Inflammatory macrophage treated with lipopolysaccharide for 1 hour (primary cell): ENCODE measurements around the gene OR6V1.
"Not testable (repeated sequence)": the region's sequence is repeated elsewhere in the genome, so short reads cannot be mapped to it uniquely, and the experiment has no call there.

Experiments used
- DNase-seq, 2 donors: peaks; one replicate each; pipeline ENCODE4 v3.0.0-alpha.2; 2020 to 2022

The OR6V1 gene

DNA sequence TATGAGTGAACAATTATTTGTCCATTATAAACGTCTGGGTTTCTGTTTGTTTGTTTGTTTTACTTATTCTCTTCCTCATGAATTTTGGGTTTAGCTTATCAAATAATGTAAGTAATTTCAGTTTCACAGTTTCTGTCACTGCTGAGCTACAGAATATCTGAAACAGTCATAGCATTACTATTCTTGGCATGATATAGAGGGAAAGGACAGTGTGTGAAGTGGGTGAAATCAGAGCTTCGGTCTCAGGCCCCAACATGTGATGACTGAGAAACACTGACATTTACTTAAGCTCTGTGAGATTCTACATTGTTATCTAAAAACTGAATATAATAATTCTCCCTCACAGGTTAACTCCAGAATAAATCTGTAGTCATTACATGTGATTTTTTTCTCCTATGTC lies 8.8 kb upstream of the OR6V1 start:
- no peak for DNase-seq

DNA sequence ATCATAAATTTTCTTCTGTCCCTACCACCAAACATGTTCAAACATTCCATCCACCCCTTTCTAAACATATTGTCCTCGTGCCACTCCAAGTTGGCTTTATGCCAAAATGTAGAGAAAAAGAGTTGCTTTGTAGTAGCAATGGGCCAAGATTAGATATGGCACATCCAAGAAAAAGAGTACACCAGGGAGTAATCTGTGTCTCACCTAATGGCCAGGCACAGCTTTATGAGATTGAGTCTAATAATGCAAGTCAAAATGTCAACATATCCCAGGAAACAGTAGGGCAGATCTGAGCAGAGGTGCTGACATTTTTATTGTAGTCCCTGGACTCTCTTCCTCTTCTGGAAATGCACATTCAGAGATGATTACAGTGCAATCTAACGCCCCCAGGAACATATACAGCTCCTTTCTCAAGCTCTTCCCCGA lies 5.7 kb upstream of the OR6V1 start:
- peak; percentile 31 to 48 for DNase-seq

DNA sequence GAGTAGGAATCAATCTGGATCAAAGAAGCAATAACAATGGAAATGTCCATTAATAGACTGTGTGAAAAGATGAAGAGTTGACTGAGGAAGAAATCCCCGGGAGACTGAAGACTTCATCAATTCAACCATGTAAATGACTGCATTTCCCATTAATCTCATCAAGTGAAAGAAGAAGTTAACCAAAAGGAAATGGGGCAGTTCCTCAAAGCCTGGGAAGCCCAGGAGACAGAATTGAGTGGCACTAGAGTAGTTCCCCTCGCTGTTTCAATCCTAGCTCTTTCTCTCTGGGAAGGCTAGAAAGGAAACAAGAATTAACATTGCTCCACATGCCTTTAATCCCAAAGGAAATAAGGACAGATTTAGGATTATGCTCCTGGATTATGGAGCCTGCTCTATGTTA lies 4.8 kb upstream of the OR6V1 start:
- peak; percentile 76 for DNase-seq

DNA sequence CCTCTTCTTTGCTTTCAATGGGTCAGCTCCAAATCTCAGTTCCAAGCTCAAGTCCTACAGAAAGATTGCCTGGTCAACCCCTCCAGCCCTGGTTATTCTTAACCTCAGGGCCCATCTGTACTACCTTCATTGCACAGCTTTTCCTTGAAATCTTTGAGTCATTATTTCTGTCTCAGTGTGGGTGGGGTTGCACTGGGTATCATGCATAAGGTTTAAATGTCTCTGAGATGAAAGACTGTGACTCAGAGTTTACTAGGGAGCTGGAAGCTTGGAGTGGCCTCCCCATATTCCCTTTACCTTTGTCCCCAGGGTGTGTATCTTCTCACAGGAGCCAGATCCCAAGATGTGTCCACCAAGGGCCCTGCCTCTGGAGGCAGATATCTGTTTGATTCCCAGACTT lies 3.3 kb upstream of the OR6V1 start:
- DNase-seq = peak; percentile 12 to 48

DNA sequence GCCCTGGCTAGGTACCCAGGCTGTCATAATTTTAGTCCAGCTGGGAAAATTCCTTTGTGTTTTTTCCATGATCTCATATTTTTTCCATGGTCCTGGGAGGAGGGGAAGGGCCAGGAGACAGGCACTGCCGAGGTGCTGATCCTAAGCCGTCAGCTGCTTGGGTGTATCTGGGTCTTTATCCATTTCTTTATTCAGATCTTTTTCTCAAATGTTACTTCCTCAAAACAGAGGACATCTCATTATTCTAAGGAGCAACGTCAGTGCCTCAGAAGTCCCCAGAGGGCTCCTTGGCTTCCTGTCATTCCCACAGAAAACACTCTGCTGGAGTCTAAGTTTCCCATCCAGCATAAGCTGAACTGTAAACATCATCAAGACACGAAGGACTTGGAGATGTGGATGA lies 2.8 kb upstream of the OR6V1 start:
- DNase-seq = peak; percentile 14 to 28

DNA sequence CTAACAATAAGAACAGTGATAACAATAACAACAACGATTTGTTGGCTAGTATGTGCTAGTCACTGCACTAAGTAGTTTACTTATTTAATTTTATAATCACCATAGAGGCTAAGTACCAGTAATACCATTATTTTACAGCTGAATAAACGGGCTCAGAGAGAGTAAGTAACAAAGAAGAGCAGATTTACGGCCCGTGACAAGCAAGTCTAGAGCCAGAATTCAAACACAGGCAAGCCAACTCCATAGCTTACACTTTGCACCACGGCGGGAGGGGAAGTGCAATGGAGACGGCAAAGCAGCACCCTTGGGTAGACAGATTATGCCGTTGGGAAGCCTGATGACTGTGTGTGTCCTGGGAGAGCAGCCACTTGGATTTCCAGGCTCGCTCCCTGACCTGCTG lies 1.2 kb upstream of the OR6V1 start:
- DNase-seq = no peak

DNA sequence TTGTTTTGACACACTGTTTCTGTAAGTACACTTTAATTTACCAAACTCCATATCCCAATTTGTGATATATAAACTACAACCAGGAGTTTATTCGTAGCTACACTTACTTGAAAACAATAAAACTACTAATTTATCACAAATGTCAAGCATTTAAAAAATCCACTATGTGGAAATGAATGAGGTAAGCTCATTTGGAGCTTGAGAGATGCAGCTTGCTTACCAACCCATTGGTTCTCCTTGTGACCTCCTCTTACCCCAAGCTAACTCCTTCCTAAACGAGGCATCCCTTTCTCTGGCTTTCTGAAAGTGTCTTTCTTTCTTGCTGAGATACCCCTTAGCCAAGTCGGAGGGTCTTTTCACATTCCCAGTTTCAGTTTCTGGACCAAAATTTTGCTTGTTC lies 2.5 kb downstream of the OR6V1 start:
- no peak for DNase-seq

DNA sequence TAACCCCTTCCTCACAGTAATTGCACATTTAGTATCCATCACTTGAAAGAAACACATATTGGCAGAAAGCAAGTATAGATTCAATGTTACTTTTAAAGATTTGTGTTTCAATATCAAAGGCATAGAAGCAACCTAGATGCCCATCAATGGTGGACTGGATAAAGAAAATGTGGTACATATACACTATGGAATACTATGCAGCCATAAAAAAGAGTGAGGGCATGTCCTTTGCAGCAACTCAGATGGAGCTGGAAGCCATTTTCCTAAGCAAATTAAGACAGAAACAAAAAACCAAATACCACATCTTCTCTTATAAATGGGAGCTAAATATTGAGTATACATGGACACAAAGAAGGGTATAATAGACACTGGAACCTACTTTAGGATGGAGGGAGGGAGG lies 3.6 kb downstream of the OR6V1 start:
- no peak for DNase-seq

DNA sequence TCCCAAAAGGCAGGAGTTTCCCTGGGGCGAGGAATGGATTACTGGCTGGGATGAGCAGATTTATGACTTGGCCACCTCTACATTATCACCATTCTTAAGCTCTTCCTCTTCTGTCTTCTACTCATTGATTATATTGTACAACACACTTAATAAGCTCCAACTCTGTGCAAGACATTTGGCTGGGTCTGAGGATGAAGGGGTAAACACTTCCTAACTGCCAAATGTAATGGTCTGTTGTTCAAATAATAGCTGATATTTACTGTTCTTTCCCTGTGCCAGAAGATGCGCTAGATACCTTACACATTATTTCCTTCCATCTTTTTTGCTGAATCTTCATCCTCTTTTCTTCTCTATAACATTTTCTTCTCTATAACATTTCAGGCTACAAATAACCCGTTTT lies 11.6 kb downstream of the OR6V1 start:
- DNase-seq = no peak

DNA sequence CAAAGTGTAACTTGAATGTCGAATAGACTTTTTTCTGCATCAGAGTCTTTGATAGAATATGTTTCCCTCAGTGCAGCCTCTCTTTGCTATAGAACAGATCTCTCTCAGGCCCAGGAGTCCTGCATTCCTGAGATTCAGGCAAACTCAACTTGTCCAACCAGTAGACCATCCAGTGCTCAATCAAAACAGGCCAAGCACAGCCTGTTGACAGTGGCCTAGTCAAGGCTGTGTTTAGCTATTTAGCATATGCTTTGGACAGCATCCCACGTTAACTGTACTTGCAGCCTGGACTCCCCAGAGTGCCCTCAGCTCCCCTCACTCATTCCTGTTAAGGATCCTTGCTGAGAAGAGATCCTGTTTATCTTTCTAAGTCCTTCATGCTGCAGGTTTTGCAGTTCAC lies 16.3 kb downstream of the OR6V1 start:
- no peak for DNase-seq

DNA sequence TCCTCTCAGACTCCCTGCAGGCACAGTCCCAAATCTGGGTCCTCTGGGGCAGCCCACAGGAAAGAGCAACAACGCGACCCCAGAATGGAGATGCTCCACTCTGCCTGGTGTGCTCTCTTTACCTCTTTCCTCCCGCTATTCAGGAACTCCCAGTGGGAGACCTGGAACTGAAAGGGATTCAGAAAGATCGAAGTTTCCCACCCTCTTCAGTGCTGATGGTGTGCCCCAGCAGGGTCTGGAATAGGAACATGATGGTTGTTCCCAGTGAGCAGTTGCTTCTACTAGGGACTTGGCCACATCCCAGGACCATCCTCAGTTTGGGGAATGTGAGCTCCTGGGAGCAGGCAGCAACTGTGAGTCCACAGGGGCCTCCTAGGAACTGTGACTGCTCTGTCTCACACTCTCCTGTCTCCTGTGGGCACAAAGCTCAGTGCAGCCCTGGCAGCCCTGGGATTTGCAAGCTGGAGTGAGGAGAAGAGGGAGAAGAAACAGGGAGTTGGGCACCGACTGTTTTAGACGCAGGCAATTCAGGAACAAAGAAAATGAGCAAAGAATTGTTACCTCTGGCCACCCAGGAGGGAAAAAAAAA lies 17.9 kb downstream of the OR6V1 start:
- no peak for DNase-seq

DNA sequence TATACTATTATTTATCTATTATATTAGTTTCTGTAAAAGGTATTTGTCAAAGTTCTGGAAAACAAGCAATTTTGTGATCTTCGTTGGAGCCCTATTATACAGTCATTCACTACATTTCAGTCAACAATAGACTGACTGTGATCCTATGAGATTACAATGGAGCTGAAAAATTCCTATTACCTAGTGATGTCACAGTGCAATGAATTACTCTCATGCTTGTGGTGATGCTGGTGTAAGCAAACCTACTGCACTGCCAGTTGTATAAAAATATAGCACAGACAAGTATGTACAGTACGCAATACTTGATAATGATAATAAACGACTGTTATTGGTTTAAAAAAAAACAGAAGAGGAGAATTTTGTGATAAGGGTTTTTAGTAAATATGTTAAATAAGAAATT lies 21.4 kb downstream of the OR6V1 start:
- no peak for DNase-seq

DNA sequence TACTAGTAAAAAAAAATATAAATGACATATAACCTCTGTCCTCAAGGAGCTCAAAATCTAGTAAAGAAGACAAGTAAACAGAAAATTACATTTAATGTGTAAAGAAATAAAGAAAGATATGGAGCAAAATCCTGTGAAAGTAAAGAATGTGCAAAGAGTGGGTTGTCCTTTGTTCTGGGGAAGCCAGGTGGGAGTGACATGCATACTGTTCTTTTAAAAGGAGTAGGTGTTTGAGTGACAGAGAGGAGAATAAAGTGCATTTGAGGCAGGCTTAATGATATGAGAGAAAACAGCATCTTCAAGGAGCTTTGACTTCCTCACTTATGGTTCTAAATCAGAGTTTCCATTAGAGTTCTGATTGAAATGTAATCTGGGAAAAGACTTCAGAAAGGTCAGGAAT lies 22.0 kb downstream of the OR6V1 start:
- no peak for DNase-seq

DNA sequence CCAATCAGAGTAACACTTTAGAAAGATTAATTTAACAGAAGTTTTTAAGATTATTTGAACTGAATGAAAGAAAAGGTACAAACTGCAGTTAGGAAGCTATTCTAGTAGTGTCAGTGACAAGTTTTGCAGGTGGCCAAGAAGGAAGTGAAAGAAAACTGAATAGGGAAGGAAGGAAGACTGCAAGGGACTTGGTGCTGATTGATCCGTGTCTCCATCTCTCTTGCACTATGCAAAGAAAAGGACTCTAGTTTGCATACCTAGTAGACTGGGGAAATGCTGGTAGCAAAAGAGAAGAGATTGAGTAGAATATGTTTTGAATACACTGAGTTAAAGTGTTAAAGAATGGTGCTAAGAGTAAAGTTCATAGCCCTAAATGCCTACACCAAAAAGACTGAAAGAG lies 33.0 kb downstream of the OR6V1 start:
- DNase-seq = no peak

DNA sequence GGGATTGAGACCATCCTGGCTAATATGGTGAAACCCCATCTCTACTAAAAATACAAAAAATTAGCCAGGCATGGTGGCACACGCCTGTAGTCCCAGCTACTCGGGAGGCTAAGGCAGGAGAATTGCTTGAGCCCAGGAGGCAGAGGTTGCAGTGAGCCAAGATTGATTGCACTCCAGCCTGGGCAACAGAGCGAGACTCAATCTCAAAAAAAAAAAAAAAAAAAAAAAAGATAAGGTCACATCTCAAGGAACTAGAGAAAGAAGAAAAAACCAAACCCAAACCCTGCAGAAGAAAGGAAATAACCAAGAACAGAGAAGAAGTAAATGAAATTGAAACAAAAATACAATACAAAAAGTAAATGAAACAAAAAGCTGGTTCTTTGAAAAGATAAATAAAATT lies 33.5 kb downstream of the OR6V1 start:
- not testable (repeated sequence) for DNase-seq

DNA sequence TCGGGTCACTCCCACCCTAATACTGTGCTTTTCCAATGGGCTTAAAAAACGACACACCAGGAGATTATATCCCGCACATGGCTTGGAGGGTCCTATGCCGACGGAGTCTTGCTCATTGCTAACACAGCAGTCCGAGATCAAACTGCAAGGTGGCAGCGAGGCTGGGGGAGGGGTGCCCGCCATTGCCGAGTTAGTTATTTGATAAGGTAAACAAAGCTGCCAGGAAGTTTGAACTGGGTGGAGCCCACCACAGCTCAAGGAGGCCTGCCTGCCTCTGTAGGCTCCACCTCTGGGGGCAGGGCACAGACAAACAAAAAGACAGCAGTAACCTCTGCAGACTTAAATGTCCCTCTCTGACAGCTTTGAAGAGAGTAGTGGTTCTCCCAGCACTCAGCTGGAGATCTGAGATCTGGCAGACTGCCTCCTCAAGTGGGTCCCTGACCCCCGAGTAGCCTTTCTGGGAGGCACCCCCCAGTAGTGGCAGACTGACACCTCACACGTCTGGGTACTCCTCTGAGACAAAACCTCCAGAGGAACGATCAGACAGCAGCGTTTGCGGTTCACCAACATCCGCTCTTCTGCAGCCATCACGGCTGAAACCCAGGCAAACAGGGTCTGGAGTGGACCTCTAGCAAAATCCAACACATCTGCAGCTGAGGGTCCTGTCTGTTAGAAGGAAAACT lies 36.5 kb downstream of the OR6V1 start:
- DNase-seq = not testable (repeated sequence)

DNA sequence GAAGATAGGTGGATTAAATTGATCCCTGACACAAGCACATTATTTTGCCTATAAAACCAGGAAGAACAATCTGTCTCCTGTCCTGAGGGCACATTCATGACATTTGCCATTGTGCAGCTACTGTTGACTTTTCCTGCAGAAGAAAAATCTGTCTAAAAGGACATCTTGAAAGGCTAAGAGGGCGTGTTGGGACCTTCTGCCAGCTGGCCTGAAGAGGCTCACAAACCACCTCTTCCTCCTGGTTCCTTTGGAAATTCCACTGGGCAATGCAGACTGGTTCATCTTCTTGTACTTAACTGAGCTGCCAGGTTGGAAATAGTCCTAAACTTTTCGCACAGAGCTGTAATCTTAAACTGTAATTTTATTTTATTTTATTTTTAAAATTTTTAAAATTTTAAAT lies 44.0 kb downstream of the OR6V1 start:
- DNase-seq = no peak

DNA sequence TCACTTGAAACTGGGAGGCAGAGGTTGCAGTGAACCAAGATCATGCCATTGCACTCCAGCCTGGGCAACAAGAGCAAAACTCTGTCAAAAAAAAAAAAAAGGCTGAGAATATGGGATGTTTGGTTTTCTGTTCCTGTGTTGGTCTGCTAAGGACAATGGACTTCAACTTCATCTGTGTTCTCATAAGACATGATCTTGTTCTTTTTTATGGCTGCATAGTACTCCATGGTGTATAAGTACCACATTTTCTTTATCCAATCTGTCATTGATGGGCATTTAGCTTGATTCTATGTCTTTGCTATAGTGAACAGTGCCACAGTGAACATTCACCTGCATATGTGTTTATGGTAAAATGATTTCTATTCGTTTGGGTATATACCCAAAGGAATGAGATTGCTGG lies 47.4 kb downstream of the OR6V1 start:
- DNase-seq = not testable (repeated sequence)
